Measurements from ENCODE around the gene PRDM16.

PRDM16 gene

DNA sequence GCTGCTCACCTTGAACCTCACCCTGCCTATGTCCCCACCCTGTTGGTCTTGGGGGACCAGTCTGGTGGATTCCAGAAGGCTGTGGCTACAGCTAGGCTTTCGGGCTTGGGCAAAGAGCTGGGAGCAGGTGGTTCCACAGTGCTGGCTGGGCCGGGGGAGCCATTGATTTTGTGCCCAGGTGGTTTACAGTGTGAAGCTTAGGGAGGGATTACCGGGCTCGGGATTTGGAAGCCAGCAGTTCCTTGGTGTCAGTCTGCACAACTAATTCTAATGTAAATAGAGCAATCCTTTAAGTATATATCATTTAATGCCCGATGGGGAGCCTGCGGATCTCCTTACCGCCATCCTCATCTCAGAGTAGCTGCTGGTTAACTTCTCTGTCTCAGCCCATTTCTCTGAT lies 38.2 kb downstream of the PRDM16 start:
- no peak for DNase-seq (ENCODE audit: low spot score)
- no peak for TF ChIP-seq CTCF (IDR thresholded peaks at IDR 0.05; ENCODE audit: borderline replicate concordance, control extremely low read depth, extremely low read depth, insufficient read depth, missing control alignments)
- in situ Hi-C loops (cut with MboI; ENCODE audit: low sequenced_read_pairs, unreplicated experiment) = no loop called here

GRCh38 chr1:3109355-3109754 lies 40.4 kb downstream of the PRDM16 start:
- in situ Hi-C loops (cut with MboI; ENCODE audit: low sequenced_read_pairs, unreplicated experiment) = no loop called here
- DNase-seq (ENCODE audit: low spot score) = no peak
- no peak for TF ChIP-seq CTCF (IDR thresholded peaks at IDR 0.05; ENCODE audit: borderline replicate concordance, control extremely low read depth, extremely low read depth, insufficient read depth, missing control alignments)

DNA sequence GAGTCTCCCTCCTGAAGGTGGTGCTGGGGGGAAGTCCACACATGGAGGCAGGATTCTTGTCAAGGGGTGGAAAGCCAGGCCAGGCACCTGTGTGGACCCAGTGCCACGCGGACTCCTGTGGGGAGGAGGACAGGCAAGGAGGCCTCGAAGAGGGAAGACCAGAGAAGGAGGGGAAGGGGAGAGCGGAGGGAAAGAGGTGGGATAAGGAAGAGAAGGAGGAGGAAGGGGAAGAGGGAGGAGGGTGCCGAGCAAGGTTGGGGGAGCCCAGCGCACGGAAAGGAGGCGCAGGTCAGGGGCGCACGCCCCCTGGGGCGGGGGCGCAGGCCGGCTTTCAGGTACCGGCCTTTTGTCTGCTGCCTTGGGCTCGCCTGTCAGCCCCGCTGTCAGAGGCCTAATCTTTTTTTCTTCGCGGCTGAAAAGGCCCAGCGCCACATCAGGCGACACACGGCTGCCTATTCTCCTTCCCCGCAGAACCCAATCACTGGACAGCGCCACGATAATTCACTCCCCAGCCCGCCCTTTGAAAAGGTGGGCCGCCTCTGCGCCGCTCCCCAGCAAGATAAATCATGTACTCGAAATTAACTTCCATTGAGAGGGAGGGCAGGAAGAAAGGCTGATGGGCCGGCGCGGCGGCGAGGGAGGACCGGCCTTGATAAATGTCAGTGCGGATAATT lies 42.5 kb downstream of the PRDM16 start:
- in situ Hi-C loops (cut with MboI; ENCODE audit: low sequenced_read_pairs, unreplicated experiment) = no loop called here
- no peak for DNase-seq (ENCODE audit: low spot score)
- no peak for TF ChIP-seq CTCF (IDR thresholded peaks at IDR 0.05; ENCODE audit: borderline replicate concordance, control extremely low read depth, extremely low read depth, insufficient read depth, missing control alignments)

DNA sequence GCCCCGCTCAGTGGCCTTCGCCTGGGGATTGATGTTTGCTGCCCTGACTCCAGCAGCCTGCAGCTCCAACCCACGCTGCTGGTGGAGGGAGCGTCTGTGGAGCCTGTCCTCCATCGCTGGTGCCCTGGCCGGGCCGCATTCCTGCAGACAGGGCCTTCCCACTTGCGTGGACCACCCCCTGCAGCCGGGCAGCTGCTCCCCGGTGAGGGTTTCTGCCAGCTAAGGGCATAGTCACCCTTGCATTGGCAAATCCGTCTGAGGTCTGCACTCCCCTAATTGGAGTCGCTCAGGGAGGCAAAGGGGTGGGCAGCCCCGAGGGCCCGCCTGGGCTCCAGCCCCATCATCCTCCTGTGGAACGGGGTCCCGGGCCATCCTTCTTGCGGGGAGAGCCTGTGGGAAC lies 43.5 kb downstream of the PRDM16 start:
- TF ChIP-seq CTCF (IDR thresholded peaks at IDR 0.05; ENCODE audit: borderline replicate concordance, control extremely low read depth, extremely low read depth, insufficient read depth, missing control alignments) = no peak
- in situ Hi-C loops (cut with MboI; ENCODE audit: low sequenced_read_pairs, unreplicated experiment) = no loop called here
- no peak for DNase-seq (ENCODE audit: low spot score)

DNA sequence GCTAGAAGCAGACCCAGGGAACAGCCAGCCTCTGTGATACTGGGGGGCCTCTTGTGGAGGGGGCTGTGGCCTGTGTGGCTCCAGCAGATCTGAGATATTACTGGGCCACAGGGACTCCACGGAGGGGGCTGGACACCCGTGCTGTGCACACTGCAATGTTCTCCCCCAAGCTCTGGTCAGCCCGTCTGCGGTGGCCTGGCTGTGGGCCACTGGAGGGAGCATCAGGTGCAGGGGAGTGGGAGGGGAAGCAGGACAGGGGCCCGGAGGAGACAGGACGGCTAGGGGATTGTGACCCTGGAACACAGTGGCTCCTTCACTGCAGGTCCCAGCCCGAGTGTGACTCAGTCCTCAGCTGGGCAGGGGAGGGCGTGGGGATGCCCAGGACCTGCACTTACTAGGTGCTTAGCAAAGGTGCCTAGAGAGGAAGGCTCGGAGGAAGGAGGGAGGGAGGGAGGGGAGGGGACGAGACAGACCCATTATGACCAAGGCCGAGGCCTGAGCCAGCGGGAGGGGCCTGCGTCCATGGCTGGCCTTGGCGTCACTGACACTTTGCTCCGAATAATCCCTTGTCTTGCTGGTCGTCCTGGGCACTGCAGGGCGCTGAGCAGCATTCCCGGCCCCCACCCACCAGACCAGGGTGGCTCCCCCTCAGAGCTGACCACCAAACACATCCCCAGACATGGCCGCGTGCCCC lies 44.2 kb downstream of the PRDM16 start:
- DNase-seq (ENCODE audit: low spot score) = no peak
- in situ Hi-C loops (cut with MboI; ENCODE audit: low sequenced_read_pairs, unreplicated experiment) = no loop called here
- no peak for TF ChIP-seq CTCF (IDR thresholded peaks at IDR 0.05; ENCODE audit: borderline replicate concordance, control extremely low read depth, extremely low read depth, insufficient read depth, missing control alignments)

DNA sequence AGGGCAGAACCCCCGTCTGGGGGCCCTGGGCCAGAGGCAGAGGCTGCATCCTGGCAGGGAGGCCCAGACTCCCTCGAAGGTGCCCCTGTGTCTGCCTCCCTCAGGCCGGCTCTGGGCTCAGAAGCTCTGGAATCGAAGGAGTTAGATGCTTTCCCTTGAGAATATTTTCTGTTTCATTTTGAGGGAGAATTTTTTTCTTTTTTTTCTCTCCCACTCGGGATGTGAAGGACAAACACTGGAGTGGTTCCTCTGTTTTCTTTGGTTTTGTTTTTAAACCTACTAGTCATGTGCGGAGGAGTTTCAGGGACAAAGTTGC lies 44.7 kb downstream of the PRDM16 start:
- no peak for DNase-seq (ENCODE audit: low spot score)
- TF ChIP-seq CTCF (IDR thresholded peaks at IDR 0.05; ENCODE audit: borderline replicate concordance, control extremely low read depth, extremely low read depth, insufficient read depth, missing control alignments) = no peak
- in situ Hi-C loops (cut with MboI; ENCODE audit: low sequenced_read_pairs, unreplicated experiment) = no loop called here
